ENCODE results near the gene SPOPL. TPM values are rescaled to one million over a fixed set of nuclear protein-coding genes. Genes with fewer than 3 reads are reported as not detected.
A peak's percentile ranks its signal among the peaks of the same experiment; 100 is the strongest.
"Not testable (repeated sequence)": the region's sequence is repeated elsewhere in the genome, so short reads cannot be mapped to it uniquely, and the experiment has no call there.

SPOPL gene
- total RNA-seq, 1 experiment from 2014 or later = 31.6 TPM

GRCh38 chr2:138536740-138537139 is 35.2 kb downstream of the SPOPL start:
- ChIA-PET CTCF (no interaction called here), POLR2A (no interaction called here)
- BruUV-seq (replicated peaks) = no TSS peak
- Mint-ChIP-seq H3K36me3 (ENCODE audit: insufficient read depth, unreplicated experiment) (peaks cover 44% of the 10 kb centered on the region), H3K4me1 (ENCODE audit: low read depth, unreplicated experiment) (peaks cover 23% of the 10 kb centered on the region), H3K27ac (ENCODE audit: unreplicated experiment) (peak overlapping the region; percentile 26), H3K4me3 (ENCODE audit: unreplicated experiment) (no peak overlapping the region), H3K9me3 (ENCODE audit: unreplicated experiment) (peaks cover 13% of the 10 kb centered on the region), H3K27me3 (ENCODE audit: insufficient read depth, unreplicated experiment) (no peaks in the 10 kb centered on the region)
- intact Hi-C loops (cut with micrococcal nuclease; ENCODE audit: unreplicated experiment) = no loop called here
- Histone ChIP-seq H3K27me3 (replicated peaks; ENCODE audit: control insufficient read depth, insufficient read depth, low read length) (no peaks in the 10 kb centered on the region), H3K4me1 (peaks cover 10% of the 10 kb centered on the region), H3K36me3 (ENCODE audit: control insufficient read depth, insufficient read depth, low read length) (no peaks in the 10 kb centered on the region; the same call in 1 of the 2 replicates), H3K4me3 (ENCODE audit: low read depth, low read length) (no peak overlapping the region), H3K9me3 (peaks cover 4% of the 10 kb centered on the region; the same call in 1 of the 2 replicates)
- DNase-seq = no peak
- TF ChIP-seq CTCF (IDR thresholded peaks at IDR 0.05; ENCODE audit: insufficient read depth in 1 of 2, low read depth in 1 of 2, low read length in 1 of 2, severe bottlenecking in 1 of 2, unreplicated experiment in 1 of 2) = no peak

GRCh38 chr2:138537170-138537915 is 35.8 kb downstream of the SPOPL start:
- H3K36me3 ChIP-seq (ENCODE audit: control insufficient read depth, insufficient read depth, low read length) = no peaks in the 10 kb centered on the region; the same call in 1 of the 2 replicates
- Mint-ChIP-seq H3K9me3 (ENCODE audit: unreplicated experiment) (peaks cover 13% of the 10 kb centered on the region), H3K27me3 (ENCODE audit: insufficient read depth, unreplicated experiment) (no peaks in the 10 kb centered on the region), H3K4me3 (ENCODE audit: unreplicated experiment) (no peak overlapping the region), H3K4me1 (ENCODE audit: low read depth, unreplicated experiment) (peaks cover 23% of the 10 kb centered on the region), H3K36me3 (ENCODE audit: insufficient read depth, unreplicated experiment) (peaks cover 45% of the 10 kb centered on the region), H3K27ac (ENCODE audit: unreplicated experiment) (peak overlapping the region; percentile 26)
- no peaks in the 10 kb centered on the region for H3K27me3 ChIP-seq (replicated peaks; ENCODE audit: control insufficient read depth, insufficient read depth, low read length)
- no peak overlapping the region for H3K4me3 ChIP-seq (ENCODE audit: low read depth, low read length)
- intact Hi-C loops (cut with micrococcal nuclease; ENCODE audit: unreplicated experiment) = no loop called here
- BruUV-seq (replicated peaks) = no TSS peak
- CTCF ChIA-PET = no interaction called here
- H3K9me3 ChIP-seq = peaks cover 4% of the 10 kb centered on the region; the same call in 1 of the 2 replicates
- DNase-seq = no peak
- TF ChIP-seq CTCF (IDR thresholded peaks at IDR 0.05; ENCODE audit: insufficient read depth in 1 of 2, low read depth in 1 of 2, low read length in 1 of 2, severe bottlenecking in 1 of 2, unreplicated experiment in 1 of 2) = no peak
- POLR2A ChIA-PET = no interaction called here
- H3K4me1 ChIP-seq = peaks cover 10% of the 10 kb centered on the region

GRCh38 chr2:138544206-138544605 is 42.6 kb downstream of the SPOPL start:
- POLR2A ChIA-PET = interaction anchor here (0.7 kb wide), 1 partner anchor 223 kb away, joined by 3 read pairs; no protein-coding TSS in a partner anchor
- intact Hi-C loops (cut with micrococcal nuclease; ENCODE audit: unreplicated experiment); H3K27ac Mint-ChIP-seq (ENCODE audit: unreplicated experiment); H3K4me1 ChIP-seq; H3K27me3 ChIP-seq (replicated peaks; ENCODE audit: control insufficient read depth, insufficient read depth, low read length); CTCF ChIA-PET; H3K27me3 Mint-ChIP-seq (ENCODE audit: insufficient read depth, unreplicated experiment); H3K9me3 Mint-ChIP-seq (ENCODE audit: unreplicated experiment); H3K9me3 ChIP-seq; H3K4me3 ChIP-seq (ENCODE audit: low read depth, low read length); H3K4me3 Mint-ChIP-seq (ENCODE audit: unreplicated experiment); H3K36me3 ChIP-seq (ENCODE audit: control insufficient read depth, insufficient read depth, low read length); BruUV-seq (replicated peaks); H3K36me3 Mint-ChIP-seq (ENCODE audit: insufficient read depth, unreplicated experiment); DNase-seq: not testable (repeated sequence)
- H3K4me1 Mint-ChIP-seq (ENCODE audit: low read depth, unreplicated experiment) = peaks cover 10% of the 10 kb centered on the region

Data from Caco-2 (cell line).